Measurements from ENCODE around the gene SMARCAD1. TPM values are rescaled to one million over a fixed set of nuclear protein-coding genes. Genes with fewer than 3 reads are reported as not detected.

The SMARCAD1 gene
- total and polyA plus RNA-seq, 4 donors = 7.5 to 58.3 (median 14.4) TPM

- no peak for TF ChIP-seq CTCF (IDR thresholded peaks at IDR 0.05; ENCODE audit: control extremely low read depth, extremely low read depth)
- H3K4me3 ChIP-seq = no peak overlapping the region
- ATAC-seq (ENCODE audit: insufficient read depth, low FRiP score) = no peak
- H3K36me3 ChIP-seq (ENCODE audit: control insufficient read depth in 4 of 4, insufficient read depth in 4 of 4, low read length in 4 of 4) = no peaks in the 10 kb centered on the region
- 94 to 97% methylated on average over 4 of the region's 4 CpGs for WGBS, 2 donors
- no peak for DNase-seq
- H3K27me3 ChIP-seq (ENCODE audit: control insufficient read depth in 3 of 3, insufficient read depth in 3 of 3, low read length in 2 of 3) = no peaks in the 10 kb centered on the region
- no peak overlapping the region for H3K9ac ChIP-seq (ENCODE audit: insufficient read depth in 1 of 2, low read length in 2 of 2)
- no peaks in the 10 kb centered on the region for H3K9me3 ChIP-seq (ENCODE audit: control insufficient read depth in 4 of 4, insufficient read depth in 3 of 4, low read length in 3 of 4)
- H3K27ac ChIP-seq (ENCODE audit: low read depth in 1 of 2, low read length in 1 of 2) = no peak overlapping the region
- H3K4me1 ChIP-seq (ENCODE audit: control insufficient read depth in 5 of 5, insufficient read depth in 5 of 5, low read length in 5 of 5) = no peaks in the 10 kb centered on the region
Measured at GRCh38 chr4:94160774-94161173, 46.9 kb upstream of the SMARCAD1 start.

- 82 to 84% methylated on average over 3 of the region's 3 CpGs for WGBS, 2 donors
- TF ChIP-seq CTCF (IDR thresholded peaks at IDR 0.05; ENCODE audit: control extremely low read depth, extremely low read depth) = no peak
- H3K27ac ChIP-seq (ENCODE audit: low read depth in 1 of 2, low read length in 1 of 2) = no peak overlapping the region
- H3K36me3 ChIP-seq (ENCODE audit: control insufficient read depth in 4 of 4, insufficient read depth in 4 of 4, low read length in 4 of 4) = no peaks in the 10 kb centered on the region
- DNase-seq (no peak), ATAC-seq (ENCODE audit: insufficient read depth, low FRiP score) (no peak)
- H3K4me1 ChIP-seq (ENCODE audit: control insufficient read depth in 5 of 5, insufficient read depth in 5 of 5, low read length in 5 of 5) = no peaks in the 10 kb centered on the region
- H3K9ac ChIP-seq (ENCODE audit: insufficient read depth in 1 of 2, low read length in 2 of 2) = no peak overlapping the region
- no peak overlapping the region for H3K4me3 ChIP-seq
- no peaks in the 10 kb centered on the region for H3K27me3 ChIP-seq (ENCODE audit: control insufficient read depth in 3 of 3, insufficient read depth in 3 of 3, low read length in 2 of 3)
- peaks cover 0 to 3% (median 0%) of the 10 kb centered on the region in 4 donors for H3K9me3 ChIP-seq (ENCODE audit: control insufficient read depth in 4 of 4, insufficient read depth in 3 of 4, low read length in 3 of 4)
Measured at GRCh38 chr4:94165256-94165655, 42.4 kb upstream of the SMARCAD1 start.

GRCh38 chr4:94168321-94168720 lies 39.3 kb upstream of the SMARCAD1 start:
- H3K4me1 ChIP-seq (ENCODE audit: control insufficient read depth in 5 of 5, insufficient read depth in 5 of 5, low read length in 5 of 5) = no peaks in the 10 kb centered on the region
- DNase-seq (no peak), ATAC-seq (ENCODE audit: insufficient read depth, low FRiP score) (no peak)
- H3K27ac ChIP-seq (ENCODE audit: low read depth in 1 of 2, low read length in 1 of 2) = no peak overlapping the region
- 82 to 91% methylated on average over 2 of the region's 2 CpGs for WGBS, 2 donors
- H3K36me3 ChIP-seq (ENCODE audit: control insufficient read depth in 4 of 4, insufficient read depth in 4 of 4, low read length in 4 of 4) = no peaks in the 10 kb centered on the region
- peaks cover 0 to 4% (median 0%) of the 10 kb centered on the region in 4 donors for H3K9me3 ChIP-seq (ENCODE audit: control insufficient read depth in 4 of 4, insufficient read depth in 3 of 4, low read length in 3 of 4)
- no peaks in the 10 kb centered on the region for H3K27me3 ChIP-seq (ENCODE audit: control insufficient read depth in 3 of 3, insufficient read depth in 3 of 3, low read length in 2 of 3)
- no peak overlapping the region for H3K4me3 ChIP-seq
- TF ChIP-seq CTCF (IDR thresholded peaks at IDR 0.05; ENCODE audit: control extremely low read depth, extremely low read depth) = no peak
- no peak overlapping the region for H3K9ac ChIP-seq (ENCODE audit: insufficient read depth in 1 of 2, low read length in 2 of 2)

GRCh38 chr4:94169803-94170372 lies 37.8 kb upstream of the SMARCAD1 start:
- no peak for TF ChIP-seq CTCF (IDR thresholded peaks at IDR 0.05; ENCODE audit: control extremely low read depth, extremely low read depth)
- Histone ChIP-seq H3K36me3 (ENCODE audit: control insufficient read depth in 4 of 4, insufficient read depth in 4 of 4, low read length in 4 of 4) (no peaks in the 10 kb centered on the region), H3K9ac (ENCODE audit: insufficient read depth in 1 of 2, low read length in 2 of 2) (no peak overlapping the region), H3K9me3 (ENCODE audit: control insufficient read depth in 4 of 4, insufficient read depth in 3 of 4, low read length in 3 of 4) (peaks cover 0 to 4% (median 0%) of the 10 kb centered on the region in 4 donors), H3K4me3 (no peak overlapping the region), H3K4me1 (ENCODE audit: control insufficient read depth in 5 of 5, insufficient read depth in 5 of 5, low read length in 5 of 5) (no peaks in the 10 kb centered on the region), H3K27me3 (ENCODE audit: control insufficient read depth in 3 of 3, insufficient read depth in 3 of 3, low read length in 2 of 3) (no peaks in the 10 kb centered on the region), H3K27ac (ENCODE audit: low read depth in 1 of 2, low read length in 1 of 2) (no peak overlapping the region)
- DNase-seq (no peak), ATAC-seq (ENCODE audit: insufficient read depth, low FRiP score) (no peak)
- WGBS, 2 donors = 97 to 99% methylated on average over 32 to 37 of the region's 37 CpGs

All from lung (tissue), 12 donors.